Panc1 (cell line): ENCODE results near the gene DCN.

Experiments used
- CTCF ChIP-seq: fragments of 450-650 bp; IDR thresholded peaks from 2 replicates; pipeline ENCODE4 v1.5.1; 2017; ENCODE audit warnings: mild to moderate bottlenecking
- POLR2AphosphoS5 ChIP-seq: IDR thresholded peaks from 2 replicates; pipeline ENCODE4 v1.6.1; 2012; ENCODE audit warnings: mild to moderate bottlenecking, low read depth, low read length, moderate library complexity

- TF ChIP-seq CTCF (no peak), POLR2AphosphoS5 (no peak)
Measured at GRCh38 chr12:91154131-91154530, 28.5 kb downstream of the DCN start.
